Thyroid gland (tissue), 4 donors: ENCODE measurements around the gene RAB11A.

Experiments used
- POLR2A ChIP-seq, 2 donors: fragments of 450-650 bp; IDR thresholded peaks; one replicate each; pipeline ENCODE4 v1.6.1; 2017; ENCODE audit warnings: antibody characterized with exemption in 2 of 2, mild to moderate bottlenecking in 2 of 2, moderate library complexity in 1 of 2
- TF ChIP-seq, protein P1 (sequence below), 6 experiments: fragments of 200-600 bp in 3 of 6; fragments of 450-650 bp in 3 of 6; sonication (generic) in 3 of 6; IDR thresholded peaks; one replicate each; pipeline ENCODE4 v1.5.1; 2016 to 2019; ENCODE audit warnings: antibody characterized with exemption in 6 of 6, mild to moderate bottlenecking in 2 of 6, inconsistent platforms in 1 of 6, moderate library complexity in 1 of 6

GRCh38 chr15:65901836-65902235 lies 32.5 kb downstream of the RAB11A start:
- TF ChIP-seq POLR2A (IDR thresholded peaks at IDR 0.05), result no peak
- TF ChIP-seq, protein P1, sequence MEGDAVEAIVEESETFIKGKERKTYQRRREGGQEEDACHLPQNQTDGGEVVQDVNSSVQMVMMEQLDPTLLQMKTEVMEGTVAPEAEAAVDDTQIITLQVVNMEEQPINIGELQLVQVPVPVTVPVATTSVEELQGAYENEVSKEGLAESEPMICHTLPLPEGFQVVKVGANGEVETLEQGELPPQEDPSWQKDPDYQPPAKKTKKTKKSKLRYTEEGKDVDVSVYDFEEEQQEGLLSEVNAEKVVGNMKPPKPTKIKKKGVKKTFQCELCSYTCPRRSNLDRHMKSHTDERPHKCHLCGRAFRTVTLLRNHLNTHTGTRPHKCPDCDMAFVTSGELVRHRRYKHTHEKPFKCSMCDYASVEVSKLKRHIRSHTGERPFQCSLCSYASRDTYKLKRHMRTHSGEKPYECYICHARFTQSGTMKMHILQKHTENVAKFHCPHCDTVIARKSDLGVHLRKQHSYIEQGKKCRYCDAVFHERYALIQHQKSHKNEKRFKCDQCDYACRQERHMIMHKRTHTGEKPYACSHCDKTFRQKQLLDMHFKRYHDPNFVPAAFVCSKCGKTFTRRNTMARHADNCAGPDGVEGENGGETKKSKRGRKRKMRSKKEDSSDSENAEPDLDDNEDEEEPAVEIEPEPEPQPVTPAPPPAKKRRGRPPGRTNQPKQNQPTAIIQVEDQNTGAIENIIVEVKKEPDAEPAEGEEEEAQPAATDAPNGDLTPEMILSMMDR (IDR thresholded peaks at IDR 0.05), result no peak
